Measurements from ENCODE around the gene MUC13.

The MUC13 gene

GRCh38 chr3:124893526-124893925, 41.0 kb downstream of the MUC13 start:
- H3K4me3 ChIP-seq (ENCODE audit: low read length), result no peak overlapping the region
- H3K9me3 ChIP-seq (ENCODE audit: insufficient read depth, low read depth, low read length), result no peaks in the 10 kb centered on the region
- peaks cover 13% of the 10 kb centered on the region for H3K4me1 ChIP-seq (ENCODE audit: insufficient read depth, low read length)
- 95% methylated on average over 2 of the region's 2 CpGs for WGBS
- H3K9ac ChIP-seq (ENCODE audit: low read depth, low read length), result no peak overlapping the region
- no peak overlapping the region for H3K27ac ChIP-seq (ENCODE audit: low read depth, low read length)
- no peaks in the 10 kb centered on the region for H3K36me3 ChIP-seq (ENCODE audit: insufficient read depth, low read length)
- no peaks in the 10 kb centered on the region for H3K27me3 ChIP-seq (ENCODE audit: insufficient read depth, low read length)

- H3K27me3 ChIP-seq (ENCODE audit: insufficient read depth, low read length), result no peaks in the 10 kb centered on the region
- no peak overlapping the region for H3K9ac ChIP-seq (ENCODE audit: low read depth, low read length)
- H3K4me1 ChIP-seq (ENCODE audit: insufficient read depth, low read length), result peaks cover 21% of the 10 kb centered on the region
- H3K27ac ChIP-seq (ENCODE audit: low read depth, low read length), result no peak overlapping the region
- no peaks in the 10 kb centered on the region for H3K9me3 ChIP-seq (ENCODE audit: insufficient read depth, low read depth, low read length)
- H3K4me3 ChIP-seq (ENCODE audit: low read length), result no peak overlapping the region
- WGBS, result 91% methylated on average over 5 of the region's 5 CpGs
- H3K36me3 ChIP-seq (ENCODE audit: insufficient read depth, low read length), result no peaks in the 10 kb centered on the region
Measured at GRCh38 chr3:124890573-124891190, 43.9 kb downstream of the MUC13 start.

GRCh38 chr3:124888482-124889441, 45.8 kb downstream of the MUC13 start:
- Histone ChIP-seq H3K27me3 (ENCODE audit: insufficient read depth, low read length) (no peaks in the 10 kb centered on the region), H3K9ac (ENCODE audit: low read depth, low read length) (peak overlapping the region; percentile 90), H3K4me1 (ENCODE audit: insufficient read depth, low read length) (peaks cover 41% of the 10 kb centered on the region), H3K4me3 (ENCODE audit: low read length) (peak overlapping the region; percentile 81), H3K27ac (ENCODE audit: low read depth, low read length) (peak overlapping the region; percentile 86), H3K36me3 (ENCODE audit: insufficient read depth, low read length) (no peaks in the 10 kb centered on the region; the same call in 1 of the 2 replicates), H3K9me3 (ENCODE audit: insufficient read depth, low read depth, low read length) (no peaks in the 10 kb centered on the region)
- WGBS, result 44% methylated on average over 8 of the region's 8 CpGs

GRCh38 chr3:124887932-124888298, 46.6 kb downstream of the MUC13 start:
- WGBS, result 81% methylated on average over 11 of the region's 11 CpGs
- Histone ChIP-seq H3K4me3 (ENCODE audit: low read length) (peak overlapping the region; percentile 81), H3K4me1 (ENCODE audit: insufficient read depth, low read length) (peaks cover 49% of the 10 kb centered on the region), H3K9ac (ENCODE audit: low read depth, low read length) (peak overlapping the region; percentile 90), H3K27me3 (ENCODE audit: insufficient read depth, low read length) (no peaks in the 10 kb centered on the region), H3K27ac (ENCODE audit: low read depth, low read length) (peak overlapping the region; percentile 86), H3K9me3 (ENCODE audit: insufficient read depth, low read depth, low read length) (no peaks in the 10 kb centered on the region), H3K36me3 (ENCODE audit: insufficient read depth, low read length) (no peaks in the 10 kb centered on the region; the same call in 1 of the 2 replicates)

- H3K4me3 ChIP-seq (ENCODE audit: low read length), result peak within 1 kb of the TSS; percentile 81
- peak within 1 kb of the TSS; percentile 90 for H3K9ac ChIP-seq (ENCODE audit: low read depth, low read length)
- no peaks in the 10 kb centered on the region for H3K27me3 ChIP-seq (ENCODE audit: insufficient read depth, low read length)
- H3K9me3 ChIP-seq (ENCODE audit: insufficient read depth, low read depth, low read length), result no peaks in the 10 kb centered on the region
- WGBS, result 2% methylated on average over 77 of the region's 78 CpGs
- H3K4me1 ChIP-seq (ENCODE audit: insufficient read depth, low read length), result peaks cover 55% of the 10 kb centered on the region
- no peaks in the 10 kb centered on the region; the same call in 1 of the 2 replicates for H3K36me3 ChIP-seq (ENCODE audit: insufficient read depth, low read length)
- H3K27ac ChIP-seq (ENCODE audit: low read depth, low read length), result peak within 1 kb of the TSS; percentile 86
Measured at GRCh38 chr3:124887177-124887931, 47.2 kb downstream of the MUC13 start, which contains the start of gene ITGB5. ITGB5 (minus strand) TSS chr3:124887365; CDS start chr3:124887000, 365 bp downstream.

GRCh38 chr3:124886168-124887056, 48.1 kb downstream of the MUC13 start:
- WGBS, result under 1% methylated on average over 87 of the region's 87 CpGs
- Histone ChIP-seq H3K9ac (ENCODE audit: low read depth, low read length) (peak overlapping the region; percentile 90), H3K27ac (ENCODE audit: low read depth, low read length) (peak overlapping the region; percentile 81), H3K9me3 (ENCODE audit: insufficient read depth, low read depth, low read length) (no peaks in the 10 kb centered on the region), H3K36me3 (ENCODE audit: insufficient read depth, low read length) (peaks cover under 1% of the 10 kb centered on the region; the same call in 1 of the 2 replicates), H3K4me3 (ENCODE audit: low read length) (peak overlapping the region; percentile 81), H3K4me1 (ENCODE audit: insufficient read depth, low read length) (peaks cover 60% of the 10 kb centered on the region), H3K27me3 (ENCODE audit: insufficient read depth, low read length) (no peaks in the 10 kb centered on the region)

- H3K4me1 ChIP-seq (ENCODE audit: insufficient read depth, low read length), result peaks cover 60% of the 10 kb centered on the region
- H3K36me3 ChIP-seq (ENCODE audit: insufficient read depth, low read length), result peaks cover 2% of the 10 kb centered on the region; the same call in 1 of the 2 replicates
- no peaks in the 10 kb centered on the region for H3K27me3 ChIP-seq (ENCODE audit: insufficient read depth, low read length)
- H3K27ac ChIP-seq (ENCODE audit: low read depth, low read length), result peak overlapping the region; percentile 66
- H3K9me3 ChIP-seq (ENCODE audit: insufficient read depth, low read depth, low read length), result no peaks in the 10 kb centered on the region
- WGBS, result 1% methylated on average over 16 of the region's 17 CpGs
- peak overlapping the region; percentile 90 for H3K9ac ChIP-seq (ENCODE audit: low read depth, low read length)
- peak overlapping the region; percentile 81 for H3K4me3 ChIP-seq (ENCODE audit: low read length)
Measured at GRCh38 chr3:124885466-124886167, 48.9 kb downstream of the MUC13 start.

- H3K4me3 ChIP-seq (ENCODE audit: low read length), result peak overlapping the region; percentile 81; the same call in 1 of the 2 replicates
- WGBS, result 71% methylated on average over 7 of the region's 7 CpGs
- no peak overlapping the region for H3K9ac ChIP-seq (ENCODE audit: low read depth, low read length)
- H3K27me3 ChIP-seq (ENCODE audit: insufficient read depth, low read length), result no peaks in the 10 kb centered on the region
- H3K27ac ChIP-seq (ENCODE audit: low read depth, low read length), result no peak overlapping the region
- no peaks in the 10 kb centered on the region for H3K9me3 ChIP-seq (ENCODE audit: insufficient read depth, low read depth, low read length)
- peaks cover 65% of the 10 kb centered on the region for H3K4me1 ChIP-seq (ENCODE audit: insufficient read depth, low read length)
- peaks cover 2% of the 10 kb centered on the region; the same call in 1 of the 2 replicates for H3K36me3 ChIP-seq (ENCODE audit: insufficient read depth, low read length)
Measured at GRCh38 chr3:124884474-124885101, 50.0 kb downstream of the MUC13 start.

GRCh38 chr3:124883766-124884473, 50.6 kb downstream of the MUC13 start:
- H3K27ac ChIP-seq (ENCODE audit: low read depth, low read length), result peak overlapping the region; percentile 33
- no peaks in the 10 kb centered on the region for H3K9me3 ChIP-seq (ENCODE audit: insufficient read depth, low read depth, low read length)
- WGBS, result 45% methylated on average over 7 of the region's 7 CpGs
- H3K9ac ChIP-seq (ENCODE audit: low read depth, low read length), result peak overlapping the region; percentile 29; the same call in 1 of the 2 replicates
- H3K27me3 ChIP-seq (ENCODE audit: insufficient read depth, low read length), result no peaks in the 10 kb centered on the region
- no peak overlapping the region; the same call in 1 of the 2 replicates for H3K4me3 ChIP-seq (ENCODE audit: low read length)
- peaks cover 66% of the 10 kb centered on the region for H3K4me1 ChIP-seq (ENCODE audit: insufficient read depth, low read length)
- H3K36me3 ChIP-seq (ENCODE audit: insufficient read depth, low read length), result peaks cover 2% of the 10 kb centered on the region; the same call in 1 of the 2 replicates
